ENCODE data around the gene VAMP7.

DNA sequence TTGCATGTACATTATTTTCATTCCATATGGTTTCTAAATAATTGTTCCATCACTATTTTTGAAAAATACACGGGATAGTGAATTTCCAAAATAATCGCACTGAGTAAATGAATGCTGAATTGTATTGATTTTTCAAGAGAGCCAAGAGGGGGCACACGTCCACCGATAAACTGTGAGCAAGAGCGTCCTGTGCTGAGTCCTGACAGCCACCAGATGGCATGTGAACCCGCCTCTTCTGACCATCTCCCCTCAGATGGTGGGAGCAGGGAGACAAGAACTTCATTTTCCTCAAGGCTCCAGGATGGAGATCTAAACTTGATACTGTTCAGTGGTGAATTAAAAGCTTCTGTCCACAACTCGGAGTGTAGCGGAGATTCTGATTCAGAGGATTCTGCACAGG is 85.7 kb downstream of the VAMP7 start:
- TF ChIP-seq EZH2 (IDR thresholded peaks at IDR 0.05; ENCODE audit: low read length), result no peak
- TF ChIP-seq, protein P1, sequence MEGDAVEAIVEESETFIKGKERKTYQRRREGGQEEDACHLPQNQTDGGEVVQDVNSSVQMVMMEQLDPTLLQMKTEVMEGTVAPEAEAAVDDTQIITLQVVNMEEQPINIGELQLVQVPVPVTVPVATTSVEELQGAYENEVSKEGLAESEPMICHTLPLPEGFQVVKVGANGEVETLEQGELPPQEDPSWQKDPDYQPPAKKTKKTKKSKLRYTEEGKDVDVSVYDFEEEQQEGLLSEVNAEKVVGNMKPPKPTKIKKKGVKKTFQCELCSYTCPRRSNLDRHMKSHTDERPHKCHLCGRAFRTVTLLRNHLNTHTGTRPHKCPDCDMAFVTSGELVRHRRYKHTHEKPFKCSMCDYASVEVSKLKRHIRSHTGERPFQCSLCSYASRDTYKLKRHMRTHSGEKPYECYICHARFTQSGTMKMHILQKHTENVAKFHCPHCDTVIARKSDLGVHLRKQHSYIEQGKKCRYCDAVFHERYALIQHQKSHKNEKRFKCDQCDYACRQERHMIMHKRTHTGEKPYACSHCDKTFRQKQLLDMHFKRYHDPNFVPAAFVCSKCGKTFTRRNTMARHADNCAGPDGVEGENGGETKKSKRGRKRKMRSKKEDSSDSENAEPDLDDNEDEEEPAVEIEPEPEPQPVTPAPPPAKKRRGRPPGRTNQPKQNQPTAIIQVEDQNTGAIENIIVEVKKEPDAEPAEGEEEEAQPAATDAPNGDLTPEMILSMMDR (optimal IDR thresholded peaks at IDR 0.05 in 1 of 3, IDR thresholded peaks at IDR 0.05 in 1 of 3, conservative IDR thresholded peaks at IDR 0.05 in 1 of 3; ENCODE audit: extremely low read depth in 1 of 3, insufficient read depth in 2 of 3, low read length in 3 of 3), result peak; percentile 30 to 70 (median 39)

All from keratinocyte (primary cell).